Activated naive CD4-positive, alpha-beta T cell treated with anti-CD3 and anti-CD28 coated beads, Interleukin-2, amount 10 ng/mL, durations not matched to agents 7 days and 5 days (primary cell): ENCODE measurements around the gene SNTG2.
A peak's percentile ranks its signal among the peaks of the same experiment; 100 is the strongest.
"Not testable (repeated sequence)": the region's sequence is repeated elsewhere in the genome, so short reads cannot be mapped to it uniquely, and the experiment has no call there.

Source experiments
- CTCF ChIA-PET: fragments of 350-600 bp; sonication (Branson Sonifier 250); formaldehyde crosslinking; loops from one replicate; lab custom pipeline; 2021; ENCODE audit warnings: antibody characterized with exemption; lab: Charles Lee
- DNase-seq: peaks from one replicate; pipeline ENCODE4 v3.0.0-alpha.2; 2020
- H3K27ac Mint-ChIP-seq: one replicate; pipeline ENCODE4 v1.8.0; 2021; ENCODE audit warnings: mild to moderate bottlenecking, moderate library complexity, mixed read lengths
- H3K27me3 Mint-ChIP-seq: one replicate; pipeline ENCODE4 v1.8.0; 2021; ENCODE audit warnings: mild to moderate bottlenecking, mixed read lengths
- H3K36me3 Mint-ChIP-seq: one replicate; pipeline ENCODE4 v1.8.0; 2021; ENCODE audit warnings: mixed read lengths
- H3K4me1 Mint-ChIP-seq: one replicate; pipeline ENCODE4 v1.8.0; 2021; ENCODE audit warnings: mixed read lengths
- H3K4me3 Mint-ChIP-seq: one replicate; pipeline ENCODE4 v1.8.0; 2021; ENCODE audit warnings: mild to moderate bottlenecking, moderate library complexity, mixed read lengths
- H3K9me3 Mint-ChIP-seq: one replicate; pipeline ENCODE4 v1.8.0; 2021; ENCODE audit warnings: mixed read lengths

The SNTG2 gene

GRCh38 chr2:1106344-1106743 lies 155.7 kb downstream of the SNTG2 start:
- H3K9me3 Mint-ChIP-seq, H3K27ac Mint-ChIP-seq, CTCF ChIA-PET, DNase-seq, H3K4me3 Mint-ChIP-seq, H3K27me3 Mint-ChIP-seq, H3K36me3 Mint-ChIP-seq, H3K4me1 Mint-ChIP-seq: not testable (repeated sequence)

- DNase-seq = no peak
- peaks cover 2% of the 10 kb centered on the region for H3K36me3 Mint-ChIP-seq
- no peaks in the 10 kb centered on the region for H3K27me3 Mint-ChIP-seq
- no peaks in the 10 kb centered on the region for H3K4me1 Mint-ChIP-seq
- H3K4me3 Mint-ChIP-seq = no peak overlapping the region
- CTCF ChIA-PET = no interaction called here
- no peak overlapping the region for H3K27ac Mint-ChIP-seq
- H3K9me3 Mint-ChIP-seq = peaks cover 50% of the 10 kb centered on the region
Observed at GRCh38 chr2:1115843-1116539, 165.3 kb downstream of the SNTG2 start.

- CTCF ChIA-PET = no interaction called here
- Mint-ChIP-seq H3K4me1 (no peaks in the 10 kb centered on the region), H3K36me3 (peaks cover 2% of the 10 kb centered on the region), H3K27ac (no peak overlapping the region), H3K9me3 (peaks cover 35% of the 10 kb centered on the region), H3K4me3 (no peak overlapping the region), H3K27me3 (no peaks in the 10 kb centered on the region)
- no peak for DNase-seq
Observed at GRCh38 chr2:1117569-1117968, 166.9 kb downstream of the SNTG2 start.

- CTCF ChIA-PET = no interaction called here
- Mint-ChIP-seq H3K27me3 (no peaks in the 10 kb centered on the region), H3K27ac (no peak overlapping the region), H3K36me3 (no peaks in the 10 kb centered on the region), H3K4me1 (no peaks in the 10 kb centered on the region), H3K9me3 (no peaks in the 10 kb centered on the region), H3K4me3 (no peak overlapping the region)
- DNase-seq = no peak
Observed at GRCh38 chr2:1125217-1125616, 174.6 kb downstream of the SNTG2 start.

GRCh38 chr2:1125633-1126370 lies 175.2 kb downstream of the SNTG2 start:
- no peak for DNase-seq
- CTCF ChIA-PET = no interaction called here
- H3K27ac Mint-ChIP-seq = no peak overlapping the region
- no peaks in the 10 kb centered on the region for H3K9me3 Mint-ChIP-seq
- H3K27me3 Mint-ChIP-seq = no peaks in the 10 kb centered on the region
- H3K4me1 Mint-ChIP-seq = no peaks in the 10 kb centered on the region
- H3K4me3 Mint-ChIP-seq = no peak overlapping the region
- no peaks in the 10 kb centered on the region for H3K36me3 Mint-ChIP-seq

- H3K4me1 Mint-ChIP-seq = peaks cover 8% of the 10 kb centered on the region
- no peaks in the 10 kb centered on the region for H3K36me3 Mint-ChIP-seq
- DNase-seq = no peak
- CTCF ChIA-PET = no interaction called here
- no peak overlapping the region for H3K4me3 Mint-ChIP-seq
- no peak overlapping the region for H3K27ac Mint-ChIP-seq
- H3K27me3 Mint-ChIP-seq = no peaks in the 10 kb centered on the region
- no peaks in the 10 kb centered on the region for H3K9me3 Mint-ChIP-seq
Observed at GRCh38 chr2:1129982-1130381, 179.3 kb downstream of the SNTG2 start.

- CTCF ChIA-PET = no interaction called here
- Mint-ChIP-seq H3K27ac (no peak overlapping the region), H3K36me3 (no peaks in the 10 kb centered on the region), H3K9me3 (no peaks in the 10 kb centered on the region), H3K4me1 (peaks cover 8% of the 10 kb centered on the region), H3K27me3 (no peaks in the 10 kb centered on the region), H3K4me3 (no peak overlapping the region)
- DNase-seq = no peak
Observed at GRCh38 chr2:1130922-1131321, 180.3 kb downstream of the SNTG2 start.

GRCh38 chr2:1132328-1132969 lies 181.8 kb downstream of the SNTG2 start:
- DNase-seq = no peak
- no peaks in the 10 kb centered on the region for H3K36me3 Mint-ChIP-seq
- peaks cover 10% of the 10 kb centered on the region for H3K4me1 Mint-ChIP-seq
- H3K4me3 Mint-ChIP-seq = no peak overlapping the region
- H3K9me3 Mint-ChIP-seq = no peaks in the 10 kb centered on the region
- no peaks in the 10 kb centered on the region for H3K27me3 Mint-ChIP-seq
- no peak overlapping the region for H3K27ac Mint-ChIP-seq
- CTCF ChIA-PET = interaction anchor here (0.8 to 1.5 kb wide), 2 partner anchors 8 to 416 kb away, joined by 3 to 4 read pairs; no protein-coding TSS in a partner anchor

GRCh38 chr2:1133896-1134295 lies 183.2 kb downstream of the SNTG2 start:
- not testable (repeated sequence) for H3K27me3 Mint-ChIP-seq, H3K9me3 Mint-ChIP-seq, DNase-seq, H3K4me3 Mint-ChIP-seq, H3K4me1 Mint-ChIP-seq, H3K36me3 Mint-ChIP-seq
- CTCF ChIA-PET = interaction anchor here (0.7 to 1.2 kb wide), 2 partner anchors 116 to 417 kb away, joined by 3 read pairs; no protein-coding TSS in a partner anchor
- peak overlapping the region; percentile 24 for H3K27ac Mint-ChIP-seq

- peaks cover 10% of the 10 kb centered on the region for H3K4me1 Mint-ChIP-seq
- CTCF ChIA-PET = no interaction called here
- H3K27me3 Mint-ChIP-seq = no peaks in the 10 kb centered on the region
- no peaks in the 10 kb centered on the region for H3K9me3 Mint-ChIP-seq
- no peaks in the 10 kb centered on the region for H3K36me3 Mint-ChIP-seq
- DNase-seq = no peak
- no peak overlapping the region for H3K27ac Mint-ChIP-seq
- H3K4me3 Mint-ChIP-seq = no peak overlapping the region
Observed at GRCh38 chr2:1134629-1135028, 184.0 kb downstream of the SNTG2 start.

GRCh38 chr2:1136067-1136466 lies 185.4 kb downstream of the SNTG2 start:
- Mint-ChIP-seq H3K9me3 (no peaks in the 10 kb centered on the region), H3K27ac (no peak overlapping the region), H3K4me3 (no peak overlapping the region), H3K27me3 (no peaks in the 10 kb centered on the region), H3K4me1 (peaks cover 13% of the 10 kb centered on the region), H3K36me3 (no peaks in the 10 kb centered on the region)
- no peak for DNase-seq
- CTCF ChIA-PET = no interaction called here

GRCh38 chr2:1136846-1137245 lies 186.2 kb downstream of the SNTG2 start:
- Mint-ChIP-seq H3K4me1 (peaks cover 13% of the 10 kb centered on the region), H3K27ac (no peak overlapping the region)
- CTCF ChIA-PET = interaction anchor here (1.0 kb wide), 2 partner anchors 9 to 182 kb away, joined by 3 to 4 read pairs; no protein-coding TSS in a partner anchor

GRCh38 chr2:1137264-1137663 lies 186.6 kb downstream of the SNTG2 start:
- H3K9me3 Mint-ChIP-seq = no peaks in the 10 kb centered on the region
- H3K4me1 Mint-ChIP-seq = peaks cover 13% of the 10 kb centered on the region
- H3K4me3 Mint-ChIP-seq = no peak overlapping the region
- no peaks in the 10 kb centered on the region for H3K27me3 Mint-ChIP-seq
- no peak overlapping the region for H3K27ac Mint-ChIP-seq
- DNase-seq = no peak
- no peaks in the 10 kb centered on the region for H3K36me3 Mint-ChIP-seq
- CTCF ChIA-PET = interaction anchor here (1.0 kb wide), 2 partner anchors 9 to 183 kb away, joined by 3 to 4 read pairs; no protein-coding TSS in a partner anchor

More at GRCh38 chr2:1136846-1137245, 186.2 kb downstream of the SNTG2 start:
- Mint-ChIP-seq H3K4me3 (no peak overlapping the region), H3K9me3 (no peaks in the 10 kb centered on the region), H3K27me3 (no peaks in the 10 kb centered on the region), H3K36me3 (no peaks in the 10 kb centered on the region)
- DNase-seq = no peak

- H3K27me3 Mint-ChIP-seq = no peaks in the 10 kb centered on the region
- H3K27ac Mint-ChIP-seq = no peak overlapping the region
- H3K4me3 Mint-ChIP-seq = no peak overlapping the region
- CTCF ChIA-PET = no interaction called here
- H3K36me3 Mint-ChIP-seq = no peaks in the 10 kb centered on the region
- no peaks in the 10 kb centered on the region for H3K9me3 Mint-ChIP-seq
- peaks cover 13% of the 10 kb centered on the region for H3K4me1 Mint-ChIP-seq
- DNase-seq = no peak
Observed at GRCh38 chr2:1137913-1138391, 187.3 kb downstream of the SNTG2 start.
